ENCODE results near the gene LRP1. TPM values are rescaled to one million over a fixed set of nuclear protein-coding genes. Genes with fewer than 3 reads are reported as not detected.

Gene LRP1
- total RNA-seq, 1 donor from 2014 or later = 24.5 TPM

DNA sequence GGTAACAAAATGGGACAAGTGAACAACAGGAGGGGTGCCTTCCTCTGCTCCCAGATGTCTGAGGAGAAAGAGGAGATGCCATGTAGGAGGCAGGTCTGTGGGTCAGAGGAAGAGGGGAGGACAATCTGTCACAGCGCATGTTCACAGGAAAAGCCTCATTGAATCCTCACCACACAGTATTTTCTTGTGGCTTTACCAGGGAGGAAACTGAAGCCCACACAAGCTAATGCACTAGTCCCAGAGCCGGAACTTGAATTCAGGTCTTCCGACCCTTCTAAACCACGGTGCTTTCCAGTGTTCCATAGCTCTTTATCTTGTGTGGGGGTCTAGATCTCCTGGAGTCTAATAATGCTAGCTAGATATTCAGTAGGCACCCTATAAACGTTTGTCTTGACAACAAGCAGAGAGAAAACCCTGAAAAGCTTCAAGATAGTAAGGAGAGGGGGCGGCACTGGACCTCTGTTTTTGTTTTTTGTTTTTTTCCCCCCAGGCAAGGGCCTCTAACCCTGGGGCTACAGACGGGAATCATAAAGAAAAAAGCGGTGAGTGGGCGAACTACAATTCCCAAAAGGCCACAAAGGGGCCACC lies 100.9 kb downstream of the LRP1 start:
- Histone ChIP-seq H3K36me3 (ENCODE audit: control insufficient read depth, insufficient read depth, low read length) (peaks cover 32% of the 10 kb centered on the region), H3K4me3 (ENCODE audit: low read depth, low read length) (peak overlapping the region; percentile 90), H3K27me3 (ENCODE audit: control insufficient read depth, insufficient read depth, low read length) (peaks cover 10% of the 10 kb centered on the region)
- FAIRE-seq = no peak
- no peak for DNase-seq (ENCODE audit: low read depth)
- TF ChIP-seq, protein P1, sequence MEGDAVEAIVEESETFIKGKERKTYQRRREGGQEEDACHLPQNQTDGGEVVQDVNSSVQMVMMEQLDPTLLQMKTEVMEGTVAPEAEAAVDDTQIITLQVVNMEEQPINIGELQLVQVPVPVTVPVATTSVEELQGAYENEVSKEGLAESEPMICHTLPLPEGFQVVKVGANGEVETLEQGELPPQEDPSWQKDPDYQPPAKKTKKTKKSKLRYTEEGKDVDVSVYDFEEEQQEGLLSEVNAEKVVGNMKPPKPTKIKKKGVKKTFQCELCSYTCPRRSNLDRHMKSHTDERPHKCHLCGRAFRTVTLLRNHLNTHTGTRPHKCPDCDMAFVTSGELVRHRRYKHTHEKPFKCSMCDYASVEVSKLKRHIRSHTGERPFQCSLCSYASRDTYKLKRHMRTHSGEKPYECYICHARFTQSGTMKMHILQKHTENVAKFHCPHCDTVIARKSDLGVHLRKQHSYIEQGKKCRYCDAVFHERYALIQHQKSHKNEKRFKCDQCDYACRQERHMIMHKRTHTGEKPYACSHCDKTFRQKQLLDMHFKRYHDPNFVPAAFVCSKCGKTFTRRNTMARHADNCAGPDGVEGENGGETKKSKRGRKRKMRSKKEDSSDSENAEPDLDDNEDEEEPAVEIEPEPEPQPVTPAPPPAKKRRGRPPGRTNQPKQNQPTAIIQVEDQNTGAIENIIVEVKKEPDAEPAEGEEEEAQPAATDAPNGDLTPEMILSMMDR (IDR thresholded peaks at IDR 0.05; ENCODE audit: insufficient read depth, low read length, severe bottlenecking) = no peak

GRCh38 chr12:57229634-57230380 lies 101.5 kb downstream of the LRP1 start, which contains the start of gene SHMT2:
Gene SHMT2 (plus strand): TSS chr12:57229711. CDS start chr12:57229779, 68 bp downstream.
- H3K4me3 ChIP-seq (ENCODE audit: low read depth, low read length) = peak within 1 kb of the TSS; percentile 90
- peak; percentile 91 for DNase-seq (ENCODE audit: low read depth)
- H3K36me3 ChIP-seq (ENCODE audit: control insufficient read depth, insufficient read depth, low read length) = peaks cover 34% of the 10 kb centered on the region
- TF ChIP-seq, protein P1 (IDR thresholded peaks at IDR 0.05; ENCODE audit: insufficient read depth, low read length, severe bottlenecking) = no peak
- peak; percentile 40 for FAIRE-seq
- peaks cover 7% of the 10 kb centered on the region for H3K27me3 ChIP-seq (ENCODE audit: control insufficient read depth, insufficient read depth, low read length)

DNA sequence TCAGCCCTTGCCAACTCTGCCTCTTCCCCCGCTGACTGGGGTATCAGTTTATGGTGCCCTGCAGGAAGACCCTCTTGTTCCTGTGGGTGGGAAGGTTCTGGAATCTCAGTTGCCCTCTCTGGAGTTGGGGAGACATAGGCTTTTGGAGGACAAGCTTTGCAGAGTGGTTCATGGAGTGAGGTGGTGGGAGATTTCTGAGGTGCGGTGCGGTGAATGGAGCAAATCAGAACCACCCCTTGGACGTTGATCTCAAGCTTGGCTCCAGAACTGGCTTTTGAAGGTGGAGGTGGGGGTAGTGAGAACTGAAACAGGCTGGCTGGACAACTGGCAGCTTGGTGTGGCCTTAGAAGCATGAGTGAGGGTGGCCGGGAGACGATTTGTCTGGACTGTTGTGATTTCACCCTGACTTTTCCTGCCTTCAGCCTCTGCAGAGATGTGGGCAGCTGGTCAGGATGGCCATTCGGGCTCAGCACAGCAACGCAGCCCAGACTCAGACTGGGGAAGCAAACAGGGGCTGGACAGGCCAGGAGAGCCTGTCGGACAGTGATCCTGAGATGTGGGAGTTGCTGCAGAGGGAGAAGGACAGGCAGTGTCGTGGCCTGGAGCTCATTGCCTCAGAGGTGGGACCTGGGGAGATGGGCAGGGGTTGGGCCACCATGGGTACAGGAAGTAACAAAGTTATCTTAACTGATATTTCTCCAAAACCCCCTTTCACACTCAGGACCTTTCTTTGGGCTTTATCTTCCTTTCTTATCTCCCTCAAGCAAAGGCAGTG lies 102.3 kb downstream of the LRP1 start:
- FAIRE-seq = no peak
- DNase-seq (ENCODE audit: low read depth) = no peak
- TF ChIP-seq, protein P1 (IDR thresholded peaks at IDR 0.05; ENCODE audit: insufficient read depth, low read length, severe bottlenecking) = no peak

GRCh38 chr12:57231276-57232021 lies 103.2 kb downstream of the LRP1 start:
- FAIRE-seq = no peak
- DNase-seq (ENCODE audit: low read depth) = no peak
- peaks cover 2% of the 10 kb centered on the region for H3K27me3 ChIP-seq (ENCODE audit: control insufficient read depth, insufficient read depth, low read length)
- H3K36me3 ChIP-seq (ENCODE audit: control insufficient read depth, insufficient read depth, low read length) = peaks cover 38% of the 10 kb centered on the region
- H3K4me3 ChIP-seq (ENCODE audit: low read depth, low read length) = no peak overlapping the region
- TF ChIP-seq, protein P1 (IDR thresholded peaks at IDR 0.05; ENCODE audit: insufficient read depth, low read length, severe bottlenecking) = no peak

More for the DNA sequence above, 102.3 kb downstream of the LRP1 start:
- peaks cover 5% of the 10 kb centered on the region for H3K27me3 ChIP-seq (ENCODE audit: control insufficient read depth, insufficient read depth, low read length)
- peaks cover 38% of the 10 kb centered on the region for H3K36me3 ChIP-seq (ENCODE audit: control insufficient read depth, insufficient read depth, low read length)
- peak overlapping the region; percentile 90 for H3K4me3 ChIP-seq (ENCODE audit: low read depth, low read length)

GRCh38 chr12:57232156-57232756 lies 104.0 kb downstream of the LRP1 start:
- TF ChIP-seq, protein P1 (IDR thresholded peaks at IDR 0.05; ENCODE audit: insufficient read depth, low read length, severe bottlenecking) = no peak

More at GRCh38 chr12:57232156-57232756, 104.0 kb downstream of the LRP1 start:
- FAIRE-seq = no peak
- DNase-seq (ENCODE audit: low read depth) = no peak
- no peaks in the 10 kb centered on the region for H3K27me3 ChIP-seq (ENCODE audit: control insufficient read depth, insufficient read depth, low read length)
- no peak overlapping the region for H3K4me3 ChIP-seq (ENCODE audit: low read depth, low read length)
- peaks cover 38% of the 10 kb centered on the region for H3K36me3 ChIP-seq (ENCODE audit: control insufficient read depth, insufficient read depth, low read length)

All from bronchial epithelial cell (primary cell).